Activated CD8-positive, alpha-beta memory T cell treated with anti-CD3 and anti-CD28 coated beads for 4 hours (primary cell): ENCODE data around the gene ZNF793.

Source experiments
- DNase-seq, 2 donors: peaks; one replicate each; pipeline ENCODE4 v3.0.0-alpha.2; 2020; ENCODE audit warnings: low read depth in 2 of 2

The ZNF793 gene

DNA sequence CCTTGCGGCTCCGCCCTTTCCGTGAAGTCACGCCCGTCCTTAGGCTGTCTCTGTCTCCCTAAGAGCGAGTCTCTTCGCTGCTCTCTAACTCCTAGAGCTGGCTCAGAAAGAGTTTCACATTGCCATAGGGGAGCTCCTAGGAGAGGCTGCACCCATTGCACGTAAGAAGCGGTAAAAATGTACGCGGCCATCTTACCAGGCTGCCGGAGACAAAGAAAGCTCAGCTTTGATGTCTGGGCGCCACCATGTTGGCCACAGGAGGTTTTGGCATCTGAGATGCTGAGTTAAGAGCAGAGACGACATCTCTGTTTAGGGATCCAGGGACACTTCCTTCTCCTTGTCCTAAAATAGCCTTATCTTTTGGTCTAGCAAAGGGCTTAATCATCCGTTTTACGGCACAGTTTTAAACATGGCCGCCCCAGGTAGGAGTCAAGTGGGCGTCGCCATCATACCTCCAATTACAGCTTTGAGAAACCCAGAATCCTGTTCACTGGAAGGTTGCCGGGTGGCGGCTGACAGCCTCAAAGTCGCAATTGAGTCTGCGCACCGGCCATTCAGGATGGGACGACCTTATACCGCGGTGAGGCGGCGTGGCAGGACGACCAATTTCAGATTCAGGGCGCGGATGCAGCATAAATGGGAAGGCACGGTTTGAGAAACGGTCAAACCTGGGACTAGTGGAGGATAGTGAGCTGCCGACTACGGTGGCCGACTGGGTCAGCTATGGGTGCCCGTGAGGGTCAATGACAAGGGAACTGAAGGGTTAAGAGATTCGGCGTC is at the start of gene ZNF793:
TSS of gene ZNF793 (plus strand) at position 553 of the 780 bp plus-strand sequence. CDS start 16,501 bp downstream, outside the sequence.
- peak; percentile 54 to 71 for DNase-seq

DNA sequence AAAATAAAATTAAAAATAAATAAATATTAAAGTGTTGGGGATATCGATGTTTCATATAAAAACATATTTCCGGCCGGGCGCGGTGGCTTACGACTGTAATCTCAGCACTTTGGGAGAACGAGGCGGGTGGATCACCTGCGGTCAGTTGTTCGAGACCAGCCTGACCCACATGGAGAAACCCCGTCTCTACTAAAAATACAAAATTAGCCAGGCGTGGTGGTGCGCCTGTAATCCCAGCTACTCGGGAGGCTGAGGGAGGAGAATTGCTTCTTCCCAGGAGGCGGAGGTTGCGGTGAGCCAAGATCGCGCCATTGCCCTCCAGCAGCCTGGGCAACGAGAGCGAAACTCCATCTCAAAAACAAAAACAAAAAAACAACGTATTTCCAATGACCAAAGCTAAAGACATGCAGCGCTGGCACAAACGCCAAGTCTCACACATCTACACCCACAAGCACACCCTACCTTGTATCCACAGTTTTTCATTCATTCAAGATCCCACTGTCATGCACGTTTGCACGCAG is 40.4 kb upstream of the ZNF793 start:
- no peak for DNase-seq

DNA sequence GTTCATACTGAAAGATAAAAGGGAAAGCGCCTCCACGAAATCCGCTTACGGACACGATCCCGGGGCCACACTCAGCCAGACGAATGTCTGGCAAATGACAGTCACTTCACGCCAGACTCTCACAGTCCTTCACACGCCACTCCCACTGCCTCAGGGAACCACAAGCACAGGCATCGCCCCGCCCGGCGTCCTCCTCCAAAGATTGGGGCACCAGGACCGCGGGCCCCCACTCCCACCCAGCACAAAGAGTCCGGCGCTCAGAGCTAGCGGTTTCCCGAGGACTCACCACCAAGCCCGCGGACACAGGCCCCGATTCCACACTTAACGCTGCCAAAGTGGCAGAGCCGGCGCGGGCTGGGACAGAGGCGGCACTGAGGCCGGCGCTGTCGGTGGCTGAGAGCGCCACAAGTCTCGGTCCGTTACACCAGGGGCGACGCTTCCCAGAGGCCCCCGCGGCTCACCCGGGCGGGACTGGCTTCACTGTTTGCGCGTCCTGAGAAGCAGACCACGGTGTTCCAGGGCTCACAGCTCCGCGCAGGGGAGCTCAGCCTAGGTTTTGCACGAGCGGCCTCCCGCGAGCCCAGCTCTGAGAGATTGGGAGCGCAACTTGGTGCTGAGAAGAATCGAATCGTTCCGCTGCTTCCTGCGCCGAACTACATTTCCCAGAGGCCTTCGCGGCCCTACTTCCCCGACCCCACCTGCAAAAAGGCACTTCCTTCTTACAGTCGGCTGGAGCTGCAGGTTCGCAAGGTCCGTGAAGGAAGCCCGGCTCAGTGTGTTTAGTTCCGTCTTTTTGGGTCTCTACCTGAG is 39.7 kb upstream of the ZNF793 start, which contains the start of gene ZNF569:
TSS of gene ZNF569 (minus strand) at position 647 of the 810 bp plus-strand sequence. CDS start 22,523 bp downstream, outside the sequence.
- peak; percentile 70 to 80 for DNase-seq

DNA sequence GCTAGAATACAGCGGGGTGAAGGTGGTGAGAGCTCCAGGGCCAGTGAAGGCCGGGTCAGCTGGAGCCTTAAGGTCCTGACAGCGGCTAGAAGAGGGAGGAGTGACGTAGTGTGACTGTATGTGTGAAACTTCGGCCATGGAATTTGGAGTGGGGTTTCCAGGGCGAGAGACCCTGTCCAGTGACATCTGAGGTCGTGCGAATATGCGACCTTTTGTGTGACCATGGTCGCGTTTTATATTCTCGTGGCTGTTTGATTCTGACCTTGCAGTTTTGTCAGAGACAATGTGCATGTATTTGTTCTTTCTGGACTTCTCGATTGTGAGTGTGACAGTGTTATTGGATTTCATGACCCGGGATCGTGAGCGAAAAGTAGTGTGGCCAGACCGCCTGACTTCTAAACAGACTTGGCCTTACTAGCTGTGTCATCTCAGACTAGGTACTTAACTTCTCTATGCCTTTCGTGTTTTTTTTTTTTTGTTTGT is 39.1 kb upstream of the ZNF793 start:
- no peak for DNase-seq

DNA sequence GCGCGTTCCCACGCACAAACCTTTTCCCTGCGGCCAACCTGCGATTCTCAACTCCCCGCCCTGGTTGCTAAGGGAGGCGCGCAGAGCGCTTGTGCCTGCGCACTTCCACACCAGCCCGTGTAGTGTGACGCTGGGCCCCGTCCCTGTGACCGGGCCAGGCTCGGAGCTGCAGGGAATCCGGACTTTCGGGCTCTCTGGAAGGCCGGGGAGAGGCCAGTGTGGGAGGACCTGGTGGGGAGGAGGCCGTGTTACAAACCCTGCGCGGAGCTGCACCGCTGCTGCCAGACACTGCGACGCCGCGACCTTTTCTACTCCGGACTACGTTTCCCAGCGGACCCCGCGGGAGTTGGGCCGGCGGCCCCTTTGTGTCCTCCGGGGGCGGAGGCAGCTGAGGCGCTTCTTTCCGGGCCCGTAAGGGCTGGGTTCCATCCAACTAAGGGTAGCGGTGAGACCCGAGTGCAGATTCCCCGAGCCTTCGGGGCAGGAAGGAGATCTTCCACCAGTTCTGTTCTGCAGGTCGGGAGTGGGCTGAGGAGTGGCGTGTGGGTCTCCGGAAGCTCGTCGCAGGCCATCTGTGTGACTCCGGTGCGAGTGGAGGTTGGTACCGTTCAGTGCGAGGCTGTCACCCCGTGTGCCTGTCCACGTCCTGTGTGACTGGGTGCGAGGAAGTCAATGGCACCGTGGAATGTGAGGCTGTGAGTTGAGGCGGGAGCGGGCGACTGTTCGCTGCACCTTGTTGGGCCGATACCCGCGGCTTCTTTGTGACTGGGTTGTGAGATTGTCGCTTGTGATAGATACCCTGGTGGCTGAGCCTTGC is 37.6 kb upstream of the ZNF793 start, which contains the start of gene ZNF570:
TSS of gene ZNF570 (plus strand) at position 396 of the 817 bp plus-strand sequence. CDS start 999 bp downstream, outside the sequence.
- DNase-seq: peak; percentile 75 to 79

DNA sequence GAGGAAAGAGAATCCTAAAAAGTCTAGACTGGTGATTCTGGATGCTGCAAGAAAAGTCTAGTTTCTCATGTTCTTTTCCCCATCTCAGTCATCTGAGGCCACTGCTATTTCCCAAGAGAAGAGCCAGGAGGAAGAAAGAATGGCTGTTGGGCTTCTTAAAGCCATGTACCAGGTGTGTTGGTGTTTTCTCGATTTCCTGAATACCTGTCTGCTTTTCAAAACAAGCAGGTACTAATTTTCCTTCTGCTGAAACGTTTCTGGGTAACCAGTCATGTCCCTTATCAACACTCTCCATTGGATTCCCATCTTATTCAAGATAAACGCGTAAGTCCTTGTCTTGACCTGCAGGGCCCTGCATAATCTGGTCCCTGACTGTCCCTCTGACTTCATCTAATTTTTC is 36.5 kb upstream of the ZNF793 start:
- no peak for DNase-seq

DNA sequence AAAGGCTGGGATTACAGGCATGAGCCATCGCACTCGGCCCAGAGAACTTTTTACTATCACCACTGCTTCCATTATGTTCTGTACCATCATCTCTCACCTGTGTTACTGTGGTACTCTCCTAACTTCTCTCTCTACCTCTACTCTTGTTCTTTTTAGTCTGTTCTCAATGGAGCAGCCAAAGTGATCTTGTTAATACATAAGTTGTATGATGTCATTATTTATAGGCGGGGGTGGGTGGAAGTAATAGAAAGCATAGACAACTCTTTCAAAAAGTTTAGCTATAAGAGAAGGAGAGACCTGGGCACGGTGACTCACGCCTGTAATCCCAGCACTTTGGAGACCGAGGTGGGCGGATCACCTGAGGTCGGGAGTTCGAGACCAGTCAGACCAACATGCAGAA is 34.6 kb upstream of the ZNF793 start:
- DNase-seq: no peak

DNA sequence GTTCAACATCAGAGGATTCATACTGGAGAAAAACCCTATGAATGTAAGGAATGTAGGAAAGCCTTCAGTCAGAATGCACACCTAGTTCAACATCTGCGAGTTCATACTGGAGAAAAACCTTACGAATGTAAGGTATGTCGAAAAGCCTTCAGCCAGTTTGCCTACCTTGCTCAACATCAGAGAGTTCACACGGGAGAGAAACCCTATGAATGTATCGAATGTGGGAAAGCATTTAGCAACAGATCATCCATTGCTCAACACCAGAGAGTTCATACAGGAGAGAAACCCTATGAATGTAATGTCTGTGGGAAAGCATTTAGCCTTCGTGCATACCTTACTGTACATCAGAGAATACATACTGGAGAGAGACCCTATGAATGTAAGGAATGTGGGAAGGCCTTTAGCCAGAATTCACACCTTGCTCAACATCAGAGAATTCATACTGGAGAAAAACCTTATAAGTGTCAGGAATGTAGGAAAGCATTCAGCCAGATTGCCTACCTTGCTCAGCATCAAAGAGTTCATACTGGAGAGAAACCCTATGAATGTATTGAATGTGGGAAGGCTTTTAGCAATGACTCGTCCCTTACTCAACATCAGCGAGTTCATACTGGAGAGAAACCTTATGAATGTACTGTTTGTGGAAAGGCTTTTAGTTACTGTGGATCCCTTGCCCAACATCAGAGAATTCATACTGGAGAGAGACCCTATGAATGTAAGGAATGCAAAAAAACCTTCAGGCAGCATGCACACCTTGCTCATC is 22.2 kb upstream of the ZNF793 start:
- no peak for DNase-seq

DNA sequence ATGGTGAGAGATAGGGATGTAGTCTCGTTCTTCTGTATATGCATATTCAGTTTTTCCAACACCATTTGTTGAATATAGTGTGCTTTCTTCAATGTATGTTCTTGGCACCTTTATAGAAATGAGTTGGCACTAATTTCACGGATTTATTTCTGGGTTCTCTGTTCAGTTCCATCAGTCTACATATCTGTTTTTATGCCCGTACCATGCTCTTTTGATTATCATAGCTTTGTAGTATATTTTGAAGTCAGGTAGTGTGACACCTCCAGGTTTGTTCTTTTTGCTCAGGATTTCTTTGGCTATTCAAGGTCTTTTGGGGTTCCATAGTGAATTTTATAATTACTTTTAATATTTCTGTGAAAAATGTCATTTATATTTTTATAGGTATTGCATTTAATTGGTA is 14.5 kb upstream of the ZNF793 start:
- no peak for DNase-seq

DNA sequence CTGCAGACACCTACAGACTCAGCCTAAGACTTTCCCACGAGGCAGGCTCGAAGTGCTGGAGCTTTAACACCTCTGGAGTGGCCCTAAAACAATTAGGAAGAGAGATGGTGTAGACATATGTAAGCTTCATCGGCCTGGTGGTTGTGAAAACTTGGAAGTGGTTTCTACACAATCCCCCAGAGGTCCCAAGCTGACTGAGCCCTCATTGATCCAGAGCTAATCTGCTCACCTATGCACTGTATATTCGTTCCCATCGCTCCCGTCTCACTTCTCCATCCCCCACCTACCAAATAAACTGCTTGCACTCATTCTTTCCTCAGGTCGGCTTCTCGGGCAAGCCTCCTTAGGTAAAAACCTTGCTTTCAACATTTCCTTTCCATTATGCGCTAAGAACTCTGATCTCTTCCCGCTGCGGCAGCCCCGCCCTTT is 767 bp upstream of the ZNF793 start:
- no peak for DNase-seq

DNA sequence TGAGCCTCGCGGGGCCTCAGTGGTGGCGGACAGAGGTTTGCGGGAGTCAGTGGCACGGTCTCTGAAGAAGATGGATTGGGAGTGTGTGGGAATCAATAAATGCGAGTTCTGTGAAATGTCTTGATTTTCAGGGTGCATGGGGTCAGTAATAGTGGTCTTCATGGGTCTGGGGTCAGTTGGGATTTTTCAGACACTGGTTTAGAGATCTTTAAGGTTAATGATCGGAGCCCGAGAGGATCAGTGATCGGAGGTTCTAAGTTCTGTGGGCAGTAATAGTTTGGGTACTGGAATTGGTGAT is 377 bp downstream of the ZNF793 start:
- DNase-seq: no peak

DNA sequence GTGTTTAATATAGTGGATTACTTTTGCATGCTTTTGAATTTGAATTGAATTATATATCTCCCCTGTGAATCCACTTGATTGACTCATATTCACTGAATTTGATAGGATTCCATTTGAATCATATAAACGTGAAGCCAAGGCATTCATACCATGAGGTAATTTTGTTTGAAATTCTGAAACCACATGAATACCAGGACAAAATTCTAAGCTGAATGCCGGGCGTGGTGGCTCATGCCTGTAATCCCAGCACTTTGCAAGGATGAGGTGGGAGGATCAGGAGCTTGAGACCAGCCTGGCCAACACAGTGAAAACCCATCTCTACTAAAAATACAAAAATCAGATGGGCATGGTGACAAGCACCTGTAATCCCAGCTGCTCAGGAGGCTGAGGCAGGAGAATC is 4.4 kb downstream of the ZNF793 start:
- no peak for DNase-seq

DNA sequence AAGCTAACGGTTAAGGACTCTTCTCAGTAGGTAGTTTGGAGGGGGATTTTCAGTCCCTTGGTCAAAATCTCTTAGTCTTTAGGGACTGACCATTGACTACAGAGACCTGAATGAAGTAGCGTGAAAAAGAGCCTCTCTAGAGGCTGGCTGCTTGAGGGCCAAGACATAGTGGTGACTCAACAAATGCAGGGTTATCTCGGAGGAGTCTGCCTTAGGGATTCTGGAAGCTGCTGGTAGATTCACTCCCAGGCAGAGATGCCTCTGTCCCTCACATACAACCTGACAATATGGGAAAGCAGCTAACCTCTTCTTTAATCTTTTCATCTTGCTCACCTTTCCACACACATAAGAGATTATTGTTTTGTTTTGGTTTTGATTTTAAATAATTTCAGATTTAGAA is 5.1 kb downstream of the ZNF793 start:
- DNase-seq: no peak

DNA sequence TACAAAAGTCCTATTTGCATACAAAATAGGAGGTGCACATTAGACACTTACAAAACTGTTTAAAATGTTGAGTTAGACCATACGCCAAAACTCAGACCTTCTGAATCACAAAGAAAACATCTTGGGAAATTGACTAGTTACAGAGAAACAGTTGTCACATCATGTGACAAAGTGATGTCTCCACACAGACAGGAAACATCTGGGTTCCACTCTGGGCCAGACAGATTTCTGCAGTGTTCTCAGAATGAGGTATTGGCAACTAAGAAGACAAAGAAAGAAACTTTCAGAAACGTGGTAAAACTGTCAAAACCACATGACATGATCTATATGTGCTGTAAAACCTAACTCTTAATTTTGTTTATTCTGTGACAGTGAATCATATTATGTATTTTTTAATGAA is 6.7 kb downstream of the ZNF793 start:
- no peak for DNase-seq

DNA sequence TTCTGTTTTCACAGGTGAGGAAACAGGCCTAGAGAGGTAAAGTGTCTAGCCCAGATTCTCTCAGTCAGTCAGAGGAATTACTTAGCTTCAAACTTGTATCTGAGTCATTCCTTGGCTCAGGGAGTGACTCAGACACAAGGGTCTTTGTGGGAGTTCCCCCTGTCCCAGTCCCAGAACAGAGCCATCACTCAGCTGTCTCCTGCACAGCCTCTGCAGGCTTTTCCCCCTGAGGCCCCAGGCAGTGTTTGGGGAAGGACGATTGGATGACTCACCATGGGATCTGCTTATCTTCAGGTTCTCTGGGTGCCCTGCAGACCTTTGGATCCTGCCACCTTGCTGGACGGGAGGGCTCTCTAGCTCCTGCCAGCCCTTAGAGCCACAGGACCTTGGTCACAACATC is 13.2 kb downstream of the ZNF793 start:
- DNase-seq: no peak

DNA sequence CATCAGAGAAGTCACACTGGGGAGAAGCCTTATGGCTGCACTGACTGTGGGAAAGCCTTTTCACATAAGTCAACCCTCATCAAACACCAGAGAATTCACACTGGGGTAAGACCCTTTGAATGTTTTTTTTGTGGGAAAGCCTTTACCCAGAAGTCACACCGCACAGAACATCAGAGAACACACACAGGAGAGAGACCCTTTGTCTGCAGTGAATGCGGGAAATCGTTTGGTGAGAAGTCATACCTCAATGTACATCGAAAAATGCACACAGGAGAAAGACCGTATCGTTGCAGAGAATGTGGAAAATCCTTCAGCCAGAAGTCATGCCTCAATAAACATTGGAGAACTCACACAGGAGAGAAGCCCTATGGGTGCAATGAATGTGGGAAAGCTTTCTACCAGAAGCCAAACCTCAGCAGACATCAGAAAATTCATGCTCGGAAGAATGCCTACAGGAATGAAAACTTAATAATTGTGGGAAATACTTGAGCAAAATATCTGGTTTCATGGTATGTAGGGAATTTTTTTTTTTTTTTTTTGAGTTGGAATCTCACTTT is 30.7 kb downstream of the ZNF793 start:
- no peak for DNase-seq

DNA sequence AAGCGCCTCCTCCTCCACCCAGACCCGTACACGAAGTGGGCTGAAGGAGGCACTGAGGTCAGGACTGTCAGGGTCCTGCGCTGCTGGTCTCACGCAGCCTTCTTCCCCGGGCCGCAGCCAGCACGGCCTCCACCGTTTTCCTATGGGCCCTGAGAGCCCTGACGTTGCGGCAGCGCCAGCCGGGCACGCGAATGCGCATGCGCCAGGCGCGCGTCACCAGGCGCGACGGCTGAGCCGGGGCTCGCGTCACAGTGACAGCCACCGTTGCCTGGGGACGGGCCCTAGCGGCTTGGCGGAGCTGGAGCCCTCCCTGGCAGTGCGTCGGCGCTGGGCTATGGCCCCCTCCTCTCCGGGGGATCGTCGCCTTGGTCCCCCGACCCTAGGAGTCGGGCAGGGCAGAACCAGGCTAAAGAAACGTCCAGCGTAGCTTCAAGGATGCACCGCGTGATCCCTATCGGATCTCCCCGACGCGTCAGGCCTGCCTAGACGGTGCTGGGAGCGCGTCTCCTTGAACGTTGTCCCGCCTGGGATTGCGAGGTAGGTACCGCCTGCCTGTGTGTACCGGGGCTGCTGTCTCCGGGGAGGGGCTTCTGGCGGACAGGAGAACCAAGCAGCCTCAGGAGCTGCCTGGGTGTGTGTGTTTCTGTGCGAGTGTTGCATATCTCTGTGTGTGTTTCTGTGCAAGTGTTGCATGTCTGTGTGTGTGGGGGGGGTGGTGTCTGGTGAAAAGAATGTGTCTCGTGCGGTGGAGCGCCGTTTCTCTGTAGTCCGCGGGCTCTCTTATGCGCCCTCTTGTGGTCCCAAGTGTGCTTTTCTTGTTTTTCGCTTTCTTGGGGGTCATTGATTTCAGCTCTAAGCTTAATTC is 44.6 kb downstream of the ZNF793 start:
- DNase-seq: no peak

DNA sequence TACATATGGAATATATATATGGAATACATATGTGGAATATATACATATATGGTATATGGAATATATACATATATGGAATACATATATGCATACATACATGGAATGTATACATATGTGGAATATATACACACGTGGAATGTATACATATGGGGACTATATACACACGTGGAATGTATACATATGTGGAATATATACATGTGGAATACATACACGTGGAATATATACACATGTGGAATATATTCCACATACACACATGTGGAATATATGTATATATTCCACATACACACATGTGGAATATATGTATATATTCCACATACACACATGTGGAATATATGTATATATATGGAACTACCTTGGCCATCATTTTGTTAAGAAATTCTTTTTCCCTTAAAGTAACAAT is 56.8 kb downstream of the ZNF793 start:
- no peak for DNase-seq

DNA sequence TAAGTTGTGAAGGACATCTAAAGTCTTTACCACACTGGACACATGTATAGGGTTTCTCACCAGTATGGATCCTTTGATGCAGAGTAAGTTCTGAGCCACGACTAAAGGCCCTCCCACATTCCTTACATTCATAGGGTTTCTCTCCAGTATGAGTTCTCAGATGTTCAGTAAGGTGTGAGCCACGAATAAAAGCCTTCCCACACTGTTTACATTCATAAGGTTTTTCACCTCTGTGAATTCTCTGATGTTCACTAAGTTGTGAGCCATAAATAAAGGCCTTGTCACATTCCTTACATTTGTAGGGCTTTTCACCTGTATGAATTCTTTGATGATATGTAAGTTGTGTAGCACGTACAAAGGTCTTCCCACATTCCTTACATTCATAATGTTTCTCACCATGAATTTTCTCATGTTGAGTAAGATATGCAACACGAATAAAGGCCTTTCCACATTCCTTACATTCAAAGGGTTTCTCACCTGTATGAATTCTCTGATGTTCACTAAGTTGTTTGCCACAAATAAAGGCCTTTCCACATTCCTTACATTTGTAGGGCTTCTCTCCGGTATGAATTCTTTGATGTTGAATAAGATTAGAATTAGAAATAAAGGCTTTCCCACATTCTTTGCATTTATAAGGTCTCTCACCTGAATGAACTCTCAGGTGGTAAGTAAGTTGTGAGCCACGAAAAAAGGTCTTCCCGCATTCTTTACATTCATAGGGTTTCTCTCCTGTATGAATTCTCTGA is 58.1 kb downstream of the ZNF793 start:
- no peak for DNase-seq
